GM19240 (cell line): ENCODE results near the gene DOCK10.

Experiments
- DNase-seq: peaks from one replicate; pipeline ENCODE4 v3.0.0; 2011; ENCODE audit warnings: low spot score; ENCODE audit not compliant: insufficient read length

The DOCK10 gene

DNA sequence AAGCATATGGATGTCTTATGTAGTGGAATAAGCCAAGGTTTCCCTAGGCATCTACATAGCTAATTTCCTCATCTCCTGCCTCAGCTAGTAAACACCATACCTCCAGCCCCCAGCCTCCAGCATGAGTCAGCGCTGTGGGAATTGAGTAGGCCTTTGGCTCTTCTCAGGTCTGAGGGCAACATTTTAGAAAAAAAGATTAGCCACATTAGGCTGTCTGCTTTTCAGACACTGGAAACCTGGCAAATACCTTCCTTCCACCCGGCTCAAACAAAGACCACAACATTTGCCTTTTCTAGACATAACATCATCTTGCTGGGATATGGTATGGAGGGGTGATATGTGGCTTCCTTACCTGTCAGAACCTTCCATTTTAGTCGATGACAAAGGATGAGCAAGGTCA, 320.0 kb downstream of the DOCK10 start:
- no peak for DNase-seq

DNA sequence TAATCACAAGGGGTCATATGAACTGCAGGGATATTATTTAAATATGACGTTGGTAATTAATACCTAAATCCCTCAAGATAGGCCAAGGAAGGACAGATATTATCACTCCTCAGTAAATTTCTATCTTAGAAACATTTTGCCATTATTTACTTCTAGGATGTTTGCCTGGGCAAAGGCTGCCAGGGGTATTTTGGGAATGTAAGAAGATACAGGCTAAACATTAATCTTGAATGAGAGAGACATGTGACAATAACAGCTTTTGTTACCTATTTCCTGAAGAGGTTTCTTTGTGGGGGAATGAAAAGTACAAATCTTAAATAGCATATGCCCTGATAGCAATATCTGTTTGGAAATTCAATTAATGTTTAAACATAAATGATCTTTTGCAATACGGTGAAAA, 325.3 kb downstream of the DOCK10 start:
- no peak for DNase-seq

DNA sequence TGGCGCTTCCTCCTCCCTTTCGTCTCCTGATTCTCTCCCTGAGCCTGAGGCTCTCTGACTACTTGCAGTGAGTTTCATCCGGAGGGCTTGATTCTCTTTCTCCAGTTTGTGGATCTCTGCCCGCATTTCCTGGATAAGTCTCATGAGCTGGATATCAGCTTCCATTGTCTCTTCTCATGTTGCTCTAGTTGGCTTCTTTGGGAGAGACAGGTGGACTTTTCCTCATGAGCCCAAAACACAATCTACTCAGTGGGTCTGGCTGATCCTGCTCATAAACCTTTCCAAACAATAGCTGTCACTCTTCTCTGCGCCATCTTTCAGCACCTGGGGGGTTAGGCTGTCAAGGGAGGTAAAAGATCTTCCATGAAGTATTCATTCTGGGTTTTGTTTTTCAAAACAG, 326.1 kb downstream of the DOCK10 start, which contains the start of gene CCDC195:
CCDC195 (minus strand) TSS at position 165 of the 400 bp plus-strand sequence; CDS start at position 165, 0 bp downstream.
- no peak for DNase-seq
